Measurements from ENCODE around the gene CYB5R2.

- TF ChIP-seq ISL1 (CRISPR knock-in tag; IDR thresholded peaks at IDR 0.05) (no peak), GLIS3 (CRISPR knock-in tag; IDR thresholded peaks at IDR 0.05) (no peak), CSDC2 (CRISPR knock-in tag; IDR thresholded peaks at IDR 0.05) (no peak), ZFP3 (CRISPR knock-in tag; IDR thresholded peaks at IDR 0.05) (no peak), ZNF565 (CRISPR knock-in tag; conservative IDR thresholded peaks at IDR 0.05; ENCODE audit: low read depth) (no peak), ARNTL (CRISPR knock-in tag; IDR thresholded peaks at IDR 0.05; ENCODE audit: borderline replicate concordance, low read depth) (no peak), ZFP30 (CRISPR knock-in tag; IDR thresholded peaks at IDR 0.05) (no peak), BACH2 (CRISPR knock-in tag; IDR thresholded peaks at IDR 0.05; ENCODE audit: borderline replicate concordance) (no peak), ESRRG (CRISPR knock-in tag; IDR thresholded peaks at IDR 0.05) (no peak), CREB5 (CRISPR knock-in tag; IDR thresholded peaks at IDR 0.05; ENCODE audit: low read depth) (no peak), OSR1 (CRISPR knock-in tag; IDR thresholded peaks at IDR 0.05) (no peak)
- TF ChIP-seq, protein P1, sequence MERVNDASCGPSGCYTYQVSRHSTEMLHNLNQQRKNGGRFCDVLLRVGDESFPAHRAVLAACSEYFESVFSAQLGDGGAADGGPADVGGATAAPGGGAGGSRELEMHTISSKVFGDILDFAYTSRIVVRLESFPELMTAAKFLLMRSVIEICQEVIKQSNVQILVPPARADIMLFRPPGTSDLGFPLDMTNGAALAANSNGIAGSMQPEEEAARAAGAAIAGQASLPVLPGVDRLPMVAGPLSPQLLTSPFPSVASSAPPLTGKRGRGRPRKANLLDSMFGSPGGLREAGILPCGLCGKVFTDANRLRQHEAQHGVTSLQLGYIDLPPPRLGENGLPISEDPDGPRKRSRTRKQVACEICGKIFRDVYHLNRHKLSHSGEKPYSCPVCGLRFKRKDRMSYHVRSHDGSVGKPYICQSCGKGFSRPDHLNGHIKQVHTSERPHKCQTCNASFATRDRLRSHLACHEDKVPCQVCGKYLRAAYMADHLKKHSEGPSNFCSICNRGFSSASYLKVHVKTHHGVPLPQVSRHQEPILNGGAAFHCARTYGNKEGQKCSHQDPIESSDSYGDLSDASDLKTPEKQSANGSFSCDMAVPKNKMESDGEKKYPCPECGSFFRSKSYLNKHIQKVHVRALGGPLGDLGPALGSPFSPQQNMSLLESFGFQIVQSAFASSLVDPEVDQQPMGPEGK (CRISPR knock-in tag; IDR thresholded peaks at IDR 0.05; ENCODE audit: borderline replicate concordance), result no peak
- TF ChIP-seq, protein P2, sequence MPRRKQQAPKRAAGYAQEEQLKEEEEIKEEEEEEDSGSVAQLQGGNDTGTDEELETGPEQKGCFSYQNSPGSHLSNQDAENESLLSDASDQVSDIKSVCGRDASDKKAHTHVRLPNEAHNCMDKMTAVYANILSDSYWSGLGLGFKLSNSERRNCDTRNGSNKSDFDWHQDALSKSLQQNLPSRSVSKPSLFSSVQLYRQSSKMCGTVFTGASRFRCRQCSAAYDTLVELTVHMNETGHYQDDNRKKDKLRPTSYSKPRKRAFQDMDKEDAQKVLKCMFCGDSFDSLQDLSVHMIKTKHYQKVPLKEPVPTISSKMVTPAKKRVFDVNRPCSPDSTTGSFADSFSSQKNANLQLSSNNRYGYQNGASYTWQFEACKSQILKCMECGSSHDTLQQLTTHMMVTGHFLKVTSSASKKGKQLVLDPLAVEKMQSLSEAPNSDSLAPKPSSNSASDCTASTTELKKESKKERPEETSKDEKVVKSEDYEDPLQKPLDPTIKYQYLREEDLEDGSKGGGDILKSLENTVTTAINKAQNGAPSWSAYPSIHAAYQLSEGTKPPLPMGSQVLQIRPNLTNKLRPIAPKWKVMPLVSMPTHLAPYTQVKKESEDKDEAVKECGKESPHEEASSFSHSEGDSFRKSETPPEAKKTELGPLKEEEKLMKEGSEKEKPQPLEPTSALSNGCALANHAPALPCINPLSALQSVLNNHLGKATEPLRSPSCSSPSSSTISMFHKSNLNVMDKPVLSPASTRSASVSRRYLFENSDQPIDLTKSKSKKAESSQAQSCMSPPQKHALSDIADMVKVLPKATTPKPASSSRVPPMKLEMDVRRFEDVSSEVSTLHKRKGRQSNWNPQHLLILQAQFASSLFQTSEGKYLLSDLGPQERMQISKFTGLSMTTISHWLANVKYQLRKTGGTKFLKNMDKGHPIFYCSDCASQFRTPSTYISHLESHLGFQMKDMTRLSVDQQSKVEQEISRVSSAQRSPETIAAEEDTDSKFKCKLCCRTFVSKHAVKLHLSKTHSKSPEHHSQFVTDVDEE (CRISPR knock-in tag; IDR thresholded peaks at IDR 0.05), result no peak
Observed at GRCh38 chr11:7671347-7672215, 1.7 kb downstream of the CYB5R2 start.

Measured in SK-N-SH treated with all-trans-retinoic acid at 6 μM for 48 hours (cell line).